ENCODE data around the gene PCGF1. TPM values are rescaled to one million over a fixed set of nuclear protein-coding genes. Genes with fewer than 3 reads are reported as not detected.

The PCGF1 gene
- total RNA-seq, 1 donor from 2014 or later, result 17.9 TPM

- peaks cover 21% of the 10 kb centered on the region for H3K4me1 Mint-ChIP-seq (ENCODE audit: low read depth, unreplicated experiment)
- Histone ChIP-seq H3K9me3 (ENCODE audit: insufficient read depth, low read depth, low read length) (no peaks in the 10 kb centered on the region), H3K4me2 (ENCODE audit: low read length) (peak overlapping the region; percentile 63), H4K20me1 (ENCODE audit: insufficient read depth, low read length) (peaks cover 7% of the 10 kb centered on the region), H3K9ac (ENCODE audit: low read length) (no peak overlapping the region), H3K79me2 (ENCODE audit: insufficient read depth, low read length) (peaks cover 24% of the 10 kb centered on the region), H3K4me1 (ENCODE audit: insufficient read depth, low read length) (peaks cover 49% of the 10 kb centered on the region), H3K36me3 (ENCODE audit: insufficient read depth, low read length) (peaks cover 4% of the 10 kb centered on the region), H3K27ac (ENCODE audit: low read depth, low read length) (no peak overlapping the region), H2AFZ (ENCODE audit: low read depth, low read length) (no peak overlapping the region), H3K27me3 (ENCODE audit: insufficient read depth, low read length) (peaks cover 18% of the 10 kb centered on the region), H3K4me3 (ENCODE audit: insufficient read depth, low read depth, low read length) (peak overlapping the region; percentile 9)
- peaks cover 35% of the 10 kb centered on the region for H3K27me3 Mint-ChIP-seq (ENCODE audit: low read depth, unreplicated experiment)
- FAIRE-seq, result no peak
- H3K36me3 Mint-ChIP-seq (ENCODE audit: low read depth, unreplicated experiment), result peaks cover 12% of the 10 kb centered on the region
- DNase-seq (ENCODE audit: low read depth), result no peak
- TF ChIP-seq, protein P1, sequence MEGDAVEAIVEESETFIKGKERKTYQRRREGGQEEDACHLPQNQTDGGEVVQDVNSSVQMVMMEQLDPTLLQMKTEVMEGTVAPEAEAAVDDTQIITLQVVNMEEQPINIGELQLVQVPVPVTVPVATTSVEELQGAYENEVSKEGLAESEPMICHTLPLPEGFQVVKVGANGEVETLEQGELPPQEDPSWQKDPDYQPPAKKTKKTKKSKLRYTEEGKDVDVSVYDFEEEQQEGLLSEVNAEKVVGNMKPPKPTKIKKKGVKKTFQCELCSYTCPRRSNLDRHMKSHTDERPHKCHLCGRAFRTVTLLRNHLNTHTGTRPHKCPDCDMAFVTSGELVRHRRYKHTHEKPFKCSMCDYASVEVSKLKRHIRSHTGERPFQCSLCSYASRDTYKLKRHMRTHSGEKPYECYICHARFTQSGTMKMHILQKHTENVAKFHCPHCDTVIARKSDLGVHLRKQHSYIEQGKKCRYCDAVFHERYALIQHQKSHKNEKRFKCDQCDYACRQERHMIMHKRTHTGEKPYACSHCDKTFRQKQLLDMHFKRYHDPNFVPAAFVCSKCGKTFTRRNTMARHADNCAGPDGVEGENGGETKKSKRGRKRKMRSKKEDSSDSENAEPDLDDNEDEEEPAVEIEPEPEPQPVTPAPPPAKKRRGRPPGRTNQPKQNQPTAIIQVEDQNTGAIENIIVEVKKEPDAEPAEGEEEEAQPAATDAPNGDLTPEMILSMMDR (IDR thresholded peaks at IDR 0.05; ENCODE audit: insufficient read depth, low read depth, low read length), result no peak
- TF ChIP-seq EZH2 (IDR thresholded peaks at IDR 0.05; ENCODE audit: insufficient read depth, low read length), result no peak
- no peak overlapping the region for H3K27ac Mint-ChIP-seq (ENCODE audit: unreplicated experiment)
- no peaks in the 10 kb centered on the region for H3K9me3 Mint-ChIP-seq (ENCODE audit: unreplicated experiment)
- H3K4me3 Mint-ChIP-seq (ENCODE audit: unreplicated experiment), result peak overlapping the region; percentile 97
Measured at GRCh38 chr2:74505448-74506246, 1.8 kb downstream of the PCGF1 start.

DNA sequence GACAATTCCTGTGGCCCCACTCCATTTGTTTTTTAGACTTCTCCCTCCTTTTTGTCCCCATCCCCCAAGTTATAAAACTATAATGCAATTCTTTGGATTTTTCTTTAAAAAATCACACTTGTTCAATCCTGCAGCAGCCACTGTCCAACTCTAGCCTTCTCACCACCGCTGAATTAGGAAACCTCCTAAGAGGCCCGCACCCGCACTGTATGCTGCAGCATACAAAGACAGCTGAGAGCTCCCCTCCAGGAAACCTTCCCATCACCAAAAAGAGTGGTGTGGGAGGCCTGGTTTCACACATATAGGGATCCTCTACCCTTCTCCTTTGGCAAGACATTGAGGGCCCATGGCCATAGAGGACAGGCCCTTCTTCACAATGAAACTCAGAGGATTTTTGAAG lies 2.9 kb downstream of the PCGF1 start:
- H3K4me1 Mint-ChIP-seq (ENCODE audit: low read depth, unreplicated experiment), result peaks cover 21% of the 10 kb centered on the region
- no peak for DNase-seq (ENCODE audit: low read depth)
- peak overlapping the region; percentile 83 for H3K9ac ChIP-seq (ENCODE audit: low read length)
- peak overlapping the region; percentile 61 for H3K4me3 ChIP-seq (ENCODE audit: insufficient read depth, low read depth, low read length)
- peaks cover 12% of the 10 kb centered on the region for H3K36me3 Mint-ChIP-seq (ENCODE audit: low read depth, unreplicated experiment)
- H3K27ac Mint-ChIP-seq (ENCODE audit: unreplicated experiment), result peak overlapping the region; percentile 51
- H3K4me3 Mint-ChIP-seq (ENCODE audit: unreplicated experiment), result peak overlapping the region; percentile 66
- peaks cover 24% of the 10 kb centered on the region for H3K79me2 ChIP-seq (ENCODE audit: insufficient read depth, low read length)
- H4K20me1 ChIP-seq (ENCODE audit: insufficient read depth, low read length), result peaks cover 7% of the 10 kb centered on the region
- peak overlapping the region; percentile 93 for H3K4me2 ChIP-seq (ENCODE audit: low read length)
- no peaks in the 10 kb centered on the region for H3K9me3 ChIP-seq (ENCODE audit: insufficient read depth, low read depth, low read length)
- H3K27ac ChIP-seq (ENCODE audit: low read depth, low read length), result no peak overlapping the region
- no peaks in the 10 kb centered on the region for H3K9me3 Mint-ChIP-seq (ENCODE audit: unreplicated experiment)
- FAIRE-seq, result no peak
- TF ChIP-seq, protein P1 (IDR thresholded peaks at IDR 0.05; ENCODE audit: insufficient read depth, low read depth, low read length), result no peak
- no peak for TF ChIP-seq EZH2 (IDR thresholded peaks at IDR 0.05; ENCODE audit: insufficient read depth, low read length)
- H3K36me3 ChIP-seq (ENCODE audit: insufficient read depth, low read length), result peaks cover 4% of the 10 kb centered on the region
- no peak overlapping the region for H2AFZ ChIP-seq (ENCODE audit: low read depth, low read length)
- H3K4me1 ChIP-seq (ENCODE audit: insufficient read depth, low read length), result peaks cover 49% of the 10 kb centered on the region
- H3K27me3 Mint-ChIP-seq (ENCODE audit: low read depth, unreplicated experiment), result peaks cover 36% of the 10 kb centered on the region
- H3K27me3 ChIP-seq (ENCODE audit: insufficient read depth, low read length), result peaks cover 20% of the 10 kb centered on the region
